ENCODE data around the gene LMO7.

DNA sequence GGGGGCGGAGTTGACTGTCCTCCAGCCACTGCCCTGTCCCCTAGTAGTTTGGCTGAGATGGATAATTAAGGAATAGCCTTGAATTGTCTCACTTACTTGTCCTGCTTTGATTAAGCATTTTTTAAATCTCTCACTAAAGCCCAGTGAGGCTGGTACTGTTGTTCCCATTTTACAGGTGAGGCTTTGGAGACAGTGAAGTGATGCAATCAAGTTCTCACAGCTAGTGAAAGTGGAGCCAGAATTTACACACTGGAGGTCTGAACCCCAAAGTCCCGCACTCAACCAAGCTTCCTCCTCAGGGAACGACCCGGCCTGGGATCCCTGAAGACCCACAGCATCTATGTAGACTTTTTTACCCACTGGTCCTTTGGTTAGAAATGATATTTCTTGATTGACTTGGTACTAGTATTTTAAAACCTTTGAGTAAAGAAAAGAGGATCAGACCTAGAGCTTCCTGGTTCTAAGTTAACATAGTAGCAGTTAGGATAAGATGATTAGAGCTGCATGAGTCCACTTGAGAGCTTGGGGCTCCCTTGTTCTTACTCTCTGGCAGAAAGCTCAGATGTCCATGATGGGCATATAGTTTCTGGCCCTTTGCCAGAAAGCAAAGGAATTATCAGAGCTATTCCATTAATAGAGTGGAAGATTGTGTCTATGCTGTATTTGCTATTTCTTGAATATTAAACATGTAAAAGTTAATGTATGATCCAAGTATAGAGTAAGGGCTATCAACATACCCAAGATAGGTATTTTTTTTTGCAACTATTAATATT, 154.3 kb downstream of the LMO7 start:
- TF ChIP-seq, protein P1, sequence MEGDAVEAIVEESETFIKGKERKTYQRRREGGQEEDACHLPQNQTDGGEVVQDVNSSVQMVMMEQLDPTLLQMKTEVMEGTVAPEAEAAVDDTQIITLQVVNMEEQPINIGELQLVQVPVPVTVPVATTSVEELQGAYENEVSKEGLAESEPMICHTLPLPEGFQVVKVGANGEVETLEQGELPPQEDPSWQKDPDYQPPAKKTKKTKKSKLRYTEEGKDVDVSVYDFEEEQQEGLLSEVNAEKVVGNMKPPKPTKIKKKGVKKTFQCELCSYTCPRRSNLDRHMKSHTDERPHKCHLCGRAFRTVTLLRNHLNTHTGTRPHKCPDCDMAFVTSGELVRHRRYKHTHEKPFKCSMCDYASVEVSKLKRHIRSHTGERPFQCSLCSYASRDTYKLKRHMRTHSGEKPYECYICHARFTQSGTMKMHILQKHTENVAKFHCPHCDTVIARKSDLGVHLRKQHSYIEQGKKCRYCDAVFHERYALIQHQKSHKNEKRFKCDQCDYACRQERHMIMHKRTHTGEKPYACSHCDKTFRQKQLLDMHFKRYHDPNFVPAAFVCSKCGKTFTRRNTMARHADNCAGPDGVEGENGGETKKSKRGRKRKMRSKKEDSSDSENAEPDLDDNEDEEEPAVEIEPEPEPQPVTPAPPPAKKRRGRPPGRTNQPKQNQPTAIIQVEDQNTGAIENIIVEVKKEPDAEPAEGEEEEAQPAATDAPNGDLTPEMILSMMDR (IDR thresholded peaks at IDR 0.05; ENCODE audit: poor library complexity), result no peak
- TF ChIP-seq EZH2 (IDR thresholded peaks at IDR 0.05; ENCODE audit: borderline replicate concordance), result no peak
